Kidney glomerular epithelial cell (primary cell): Measurements from ENCODE around the gene ANTXR2.
"Not testable (repeated sequence)": the region's sequence is repeated elsewhere in the genome, so short reads cannot be mapped to it uniquely, and the experiment has no call there.

ENCODE experiments used
- DNase-seq: peaks from one replicate; lab custom pipeline; 2025; lab: John Stamatoyannopoulos, UW

Gene ANTXR2

DNA sequence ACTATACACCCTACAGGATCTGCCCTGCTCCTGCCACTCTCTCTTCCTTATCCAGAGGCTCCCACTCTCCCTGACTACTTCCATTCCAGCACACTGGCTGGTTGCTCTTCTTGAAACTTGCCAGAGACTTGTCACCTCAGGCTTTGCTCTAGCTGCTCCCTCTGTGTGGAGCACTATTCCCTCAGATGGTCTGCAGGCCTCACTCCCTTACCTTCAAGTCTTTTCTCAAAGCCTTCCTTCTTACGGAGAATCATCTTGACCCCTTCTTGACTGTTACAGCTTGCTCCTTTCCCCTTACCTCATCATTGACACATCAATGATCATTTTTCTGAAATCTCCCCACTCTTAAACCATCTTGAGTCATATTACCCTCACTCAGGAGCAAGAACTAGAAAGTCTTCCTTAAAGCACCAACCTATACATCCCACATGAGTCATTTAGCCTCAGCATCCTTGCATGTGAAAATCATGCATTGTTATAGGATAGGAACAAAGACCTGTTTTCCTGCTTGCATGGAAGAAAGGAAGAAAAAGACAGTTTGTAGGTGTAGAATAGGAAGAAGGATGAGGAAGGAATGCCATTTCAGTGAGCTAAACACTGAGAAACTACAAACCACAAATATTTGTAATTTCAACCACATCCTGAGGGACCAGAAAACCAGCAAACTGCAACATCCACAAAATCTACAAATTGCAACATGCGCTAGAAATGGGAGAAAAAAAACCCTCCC is 55.7 kb downstream of the ANTXR2 start:
- DNase-seq: peak; percentile 79

DNA sequence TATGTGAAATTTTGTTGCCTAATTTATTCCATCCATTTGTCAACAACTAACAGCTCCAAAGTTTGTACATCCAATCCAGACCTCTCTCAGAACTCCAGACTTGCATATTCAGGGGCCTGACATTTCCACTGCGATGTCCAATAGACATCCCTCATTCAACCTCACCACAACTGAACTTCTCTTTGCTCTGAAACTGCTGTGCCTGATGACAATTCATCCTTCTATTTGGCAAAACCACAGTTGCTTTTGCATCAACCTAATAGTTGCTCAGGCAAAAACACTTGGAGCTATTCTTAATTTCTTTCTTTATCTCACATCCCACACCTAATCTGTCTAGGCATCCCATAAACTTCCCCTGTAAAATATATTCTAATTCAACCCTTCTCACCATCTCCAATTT is 56.5 kb downstream of the ANTXR2 start:
- DNase-seq: no peak

GRCh38 chr4:80015407-80016189 is 57.4 kb downstream of the ANTXR2 start:
- no peak for DNase-seq

GRCh38 chr4:80014531-80014930 is 58.5 kb downstream of the ANTXR2 start:
- DNase-seq: no peak

GRCh38 chr4:80012291-80012690 is 60.7 kb downstream of the ANTXR2 start:
- DNase-seq: no peak

- no peak for DNase-seq
These were observed 61.3 kb downstream of the ANTXR2 start for GRCh38 chr4:80011636-80012236.

GRCh38 chr4:80010316-80010715 is 62.7 kb downstream of the ANTXR2 start:
- DNase-seq: no peak

DNA sequence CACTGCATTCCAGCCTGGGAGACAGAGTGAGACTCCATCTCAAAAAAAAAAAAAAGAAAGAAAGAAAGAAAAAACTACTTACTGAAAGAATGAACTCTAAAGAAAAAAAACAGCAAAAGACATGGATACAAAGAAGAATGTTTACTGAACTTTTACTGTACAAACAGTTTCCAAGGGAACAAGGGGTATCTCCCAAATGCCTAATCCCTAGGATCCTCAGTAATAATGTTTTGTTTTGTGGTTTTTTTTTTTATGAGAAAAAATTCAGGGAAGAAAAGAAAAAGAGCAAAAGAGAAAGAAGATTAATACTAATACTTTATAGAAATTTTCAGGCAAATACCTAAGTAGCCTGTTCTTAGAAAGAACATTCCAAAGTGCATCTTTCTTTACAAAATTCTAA is 63.2 kb downstream of the ANTXR2 start:
- no peak for DNase-seq

- no peak for DNase-seq
These were observed 64.1 kb downstream of the ANTXR2 start for GRCh38 chr4:80008971-80009370.

DNA sequence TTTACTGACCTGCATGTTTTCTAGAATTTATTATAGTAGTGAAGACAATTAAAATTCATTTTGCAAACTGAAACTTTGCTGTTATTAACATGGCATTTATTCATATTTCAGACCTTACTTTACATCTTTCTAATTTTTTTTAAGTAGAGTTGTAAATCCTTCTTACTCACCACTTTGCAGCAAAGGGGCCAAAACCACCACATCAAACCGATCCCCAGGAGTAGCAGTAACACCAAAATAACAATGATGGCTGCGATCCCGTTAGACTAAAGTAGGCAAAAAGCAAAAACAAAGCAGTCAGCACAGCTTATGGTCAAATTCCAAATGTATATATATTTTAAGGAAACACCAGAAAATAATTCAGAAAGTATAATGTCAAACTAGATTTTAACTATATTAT is 64.7 kb downstream of the ANTXR2 start:
- DNase-seq: no peak

- no peak for DNase-seq
These were observed 65.3 kb downstream of the ANTXR2 start for GRCh38 chr4:80007745-80008149.

GRCh38 chr4:80006935-80007744 is 65.9 kb downstream of the ANTXR2 start:
- DNase-seq: no peak

- peak; percentile 4 for DNase-seq
These were observed 67.2 kb downstream of the ANTXR2 start for GRCh38 chr4:80005863-80006262.

- DNase-seq: no peak
These were observed 68.7 kb downstream of the ANTXR2 start for GRCh38 chr4:80004319-80004718.

- not testable (repeated sequence) for DNase-seq
These were observed 70.5 kb downstream of the ANTXR2 start for GRCh38 chr4:80002559-80002958.

DNA sequence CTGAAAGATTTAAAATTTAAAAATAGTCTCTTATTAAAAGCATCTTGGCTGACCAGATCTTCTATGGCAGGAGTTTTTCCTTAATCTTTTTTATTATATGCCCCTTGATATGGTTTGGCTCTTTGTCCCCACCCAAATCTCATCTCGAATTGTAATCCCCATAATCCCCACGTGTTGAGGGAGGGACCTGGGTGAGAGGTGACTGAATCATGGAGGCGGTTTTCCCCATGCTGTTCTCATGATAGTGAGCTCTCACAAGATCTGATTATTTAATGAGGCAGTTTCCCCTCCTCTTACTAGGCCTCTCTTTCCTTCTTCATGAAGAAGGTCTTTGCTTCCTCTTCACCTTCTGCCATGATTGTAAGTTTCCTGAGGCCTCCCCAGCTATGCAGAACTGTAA is 74.0 kb downstream of the ANTXR2 start:
- not testable (repeated sequence) for DNase-seq

- DNase-seq: no peak
These were observed 74.8 kb downstream of the ANTXR2 start for GRCh38 chr4:79998201-79998600.

DNA sequence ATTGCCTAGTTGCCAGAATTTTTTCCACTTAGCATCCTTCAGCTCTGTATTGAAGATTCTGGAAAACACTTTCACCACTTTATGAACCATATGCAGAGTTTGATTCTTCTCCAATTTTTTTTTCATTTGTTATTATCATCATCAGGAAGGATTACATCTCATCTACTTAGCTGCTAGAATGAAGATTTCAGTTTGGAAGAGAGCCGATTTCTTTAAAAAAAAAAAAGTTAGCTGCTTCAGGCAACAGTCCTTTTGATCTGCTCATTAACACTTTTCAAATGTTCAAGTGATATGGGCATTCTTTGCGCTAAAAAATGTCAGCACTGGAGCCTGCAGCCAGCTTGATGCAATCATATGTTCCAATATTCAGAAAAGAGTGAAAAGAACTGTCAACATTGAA is 76.2 kb downstream of the ANTXR2 start:
- no peak for DNase-seq

GRCh38 chr4:79993476-79993875 is 79.6 kb downstream of the ANTXR2 start:
- DNase-seq: no peak

DNA sequence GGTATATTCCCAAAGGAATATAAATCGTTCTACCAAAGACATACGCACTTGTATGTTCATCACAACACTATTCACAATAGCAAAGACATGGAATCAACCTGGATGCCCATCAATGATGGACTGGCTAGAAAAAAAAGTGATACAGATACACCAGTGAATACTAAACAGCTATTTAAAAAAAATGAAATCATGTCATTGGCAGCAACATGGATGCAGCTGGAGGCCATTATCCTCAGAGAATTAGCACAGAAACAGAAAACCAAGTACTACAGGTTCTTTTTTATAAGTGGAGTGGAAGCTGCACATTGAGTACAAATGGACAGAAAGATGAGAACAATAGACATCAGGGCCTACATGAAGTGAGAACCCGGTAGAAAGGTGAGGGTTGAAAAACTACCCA is 81.4 kb downstream of the ANTXR2 start:
- no peak for DNase-seq

DNA sequence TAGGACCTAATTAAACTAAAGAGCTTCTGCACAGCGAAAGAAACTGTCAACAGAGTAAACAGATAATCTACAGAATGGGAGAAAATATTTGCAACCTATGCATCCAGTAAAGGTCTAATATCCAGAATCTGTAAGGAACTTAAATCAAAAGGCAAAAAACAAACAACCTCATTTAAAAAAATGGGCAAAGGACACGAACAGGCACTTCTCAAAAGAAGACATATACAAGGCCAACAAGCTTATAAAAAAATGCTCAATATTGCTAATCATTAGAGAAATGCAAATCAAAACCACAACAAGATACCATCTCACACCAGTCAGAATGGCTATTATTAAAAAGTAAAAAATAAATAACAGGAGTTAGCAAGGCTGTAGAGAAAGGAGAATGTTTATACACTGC is 81.9 kb downstream of the ANTXR2 start:
- DNase-seq: not testable (repeated sequence)

- DNase-seq: no peak
These were observed 85.6 kb downstream of the ANTXR2 start for GRCh38 chr4:79987401-79987800.
